ENCODE results near the gene PLA2R1. TPM values are rescaled to one million over a fixed set of nuclear protein-coding genes. Genes with fewer than 3 reads are reported as not detected.
"Not testable (repeated sequence)": the region's sequence is repeated elsewhere in the genome, so short reads cannot be mapped to it uniquely, and the experiment has no call there.

Gene PLA2R1
- total RNA-seq, 4 donors from 2014 or later: 1.4 to 18.2 (median 14.6) TPM

DNA sequence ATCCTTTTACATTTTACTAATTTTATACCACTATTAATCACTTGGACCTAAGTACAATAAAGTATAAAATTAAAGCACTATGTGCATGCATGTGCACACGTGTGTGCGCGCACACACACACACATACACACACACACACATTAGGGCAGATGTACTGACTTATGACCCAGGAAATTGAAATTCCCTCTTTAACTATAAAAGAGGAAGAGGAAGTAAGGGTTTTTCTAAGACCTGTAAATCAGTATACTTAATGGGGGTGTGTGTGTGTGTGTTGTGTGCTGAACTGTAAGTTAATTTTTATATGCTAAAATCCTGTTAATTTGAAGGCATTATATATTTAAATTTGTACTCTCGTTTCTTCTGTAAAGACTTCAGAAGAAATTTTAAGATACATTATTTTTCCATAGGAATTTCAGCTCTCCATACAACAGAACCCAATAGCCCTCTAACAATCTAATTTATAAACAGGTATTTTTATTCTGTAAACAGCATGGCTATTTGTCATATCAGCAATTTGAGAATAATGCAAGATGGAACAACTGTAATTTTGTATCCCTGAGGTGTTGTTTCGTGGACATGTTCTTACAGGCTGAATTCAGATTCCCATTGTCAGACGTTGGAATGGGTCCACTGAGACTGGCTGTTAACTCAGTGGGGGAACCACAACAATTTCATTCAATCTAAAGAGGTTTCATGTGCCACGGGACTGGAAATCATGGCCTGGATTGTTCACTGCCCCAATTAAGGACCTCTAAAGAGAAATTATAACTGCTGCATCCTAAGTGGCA, 90.9 kb downstream of the PLA2R1 start:
- H3K27me3 ChIP-seq: no peaks in the 10 kb centered on the region
- H3K9me3 ChIP-seq: no peaks in the 10 kb centered on the region
- TF ChIP-seq POLR2A (IDR thresholded peaks at IDR 0.05): no peak
- no peak overlapping the region for H3K27ac ChIP-seq
- DNase-seq: no peak
- H3K4me3 ChIP-seq: no peak overlapping the region
- H3K4me1 ChIP-seq: no peaks in the 10 kb centered on the region
- in situ Hi-C loops (cut with MboI; ENCODE audit: low pct_ligation_motif_present in 1 of 4, low pct_unique_long_range_greater_than_20kb in 1 of 4, low sequenced_read_pairs in 3 of 4): no loop called here
- 83 to 85% methylated on average over 7 of the region's 7 CpGs for WGBS, 2 donors (ENCODE audit: low coverage in 1 of 2)
- H3K36me3 ChIP-seq: no peaks in the 10 kb centered on the region
- intact Hi-C loops (cut with DNase I; ENCODE audit: low total_unique reads): no loop called here

GRCh38 chr2:159970548-159970947, 91.9 kb downstream of the PLA2R1 start:
- H3K36me3 ChIP-seq; intact Hi-C loops (cut with DNase I; ENCODE audit: low total_unique reads); H3K4me3 ChIP-seq; H3K9me3 ChIP-seq; H3K27ac ChIP-seq; H3K27me3 ChIP-seq; in situ Hi-C loops (cut with MboI; ENCODE audit: low pct_ligation_motif_present in 1 of 4, low pct_unique_long_range_greater_than_20kb in 1 of 4, low sequenced_read_pairs in 3 of 4); DNase-seq; H3K4me1 ChIP-seq: not testable (repeated sequence)
- 80 to 88% methylated on average over 1 of the region's 1 CpG for WGBS, 2 donors (ENCODE audit: low coverage in 1 of 2)

DNA sequence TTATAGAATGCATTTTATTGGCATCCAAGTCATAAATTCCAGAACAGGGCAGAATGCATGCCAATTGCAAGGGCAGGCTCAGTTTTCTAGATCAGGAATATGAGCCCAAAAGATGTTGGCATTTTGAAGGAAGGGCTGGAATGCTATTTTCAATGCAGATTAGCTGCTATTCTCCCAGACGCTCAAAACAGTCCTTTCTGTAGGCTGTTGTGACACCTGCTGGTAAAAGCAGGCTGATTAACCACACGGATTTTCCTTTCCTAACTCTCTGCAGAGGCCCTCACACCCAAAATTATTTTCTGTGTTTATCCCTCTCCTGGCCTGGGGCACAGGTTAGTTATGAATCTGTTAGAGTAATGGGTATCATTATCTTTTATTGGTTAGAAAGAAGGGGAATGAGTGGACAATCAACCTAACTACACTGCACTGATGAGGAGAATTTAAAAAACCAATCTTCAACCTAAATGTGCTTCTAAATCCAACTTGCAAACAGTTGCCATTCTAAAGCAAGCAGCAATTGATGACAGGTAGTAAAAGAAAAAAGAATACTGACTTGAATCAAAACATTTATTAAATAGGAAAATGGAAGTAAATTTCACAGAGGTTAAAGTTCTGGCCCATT, 94.0 kb downstream of the PLA2R1 start:
- TF ChIP-seq, protein P1, sequence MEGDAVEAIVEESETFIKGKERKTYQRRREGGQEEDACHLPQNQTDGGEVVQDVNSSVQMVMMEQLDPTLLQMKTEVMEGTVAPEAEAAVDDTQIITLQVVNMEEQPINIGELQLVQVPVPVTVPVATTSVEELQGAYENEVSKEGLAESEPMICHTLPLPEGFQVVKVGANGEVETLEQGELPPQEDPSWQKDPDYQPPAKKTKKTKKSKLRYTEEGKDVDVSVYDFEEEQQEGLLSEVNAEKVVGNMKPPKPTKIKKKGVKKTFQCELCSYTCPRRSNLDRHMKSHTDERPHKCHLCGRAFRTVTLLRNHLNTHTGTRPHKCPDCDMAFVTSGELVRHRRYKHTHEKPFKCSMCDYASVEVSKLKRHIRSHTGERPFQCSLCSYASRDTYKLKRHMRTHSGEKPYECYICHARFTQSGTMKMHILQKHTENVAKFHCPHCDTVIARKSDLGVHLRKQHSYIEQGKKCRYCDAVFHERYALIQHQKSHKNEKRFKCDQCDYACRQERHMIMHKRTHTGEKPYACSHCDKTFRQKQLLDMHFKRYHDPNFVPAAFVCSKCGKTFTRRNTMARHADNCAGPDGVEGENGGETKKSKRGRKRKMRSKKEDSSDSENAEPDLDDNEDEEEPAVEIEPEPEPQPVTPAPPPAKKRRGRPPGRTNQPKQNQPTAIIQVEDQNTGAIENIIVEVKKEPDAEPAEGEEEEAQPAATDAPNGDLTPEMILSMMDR (IDR thresholded peaks at IDR 0.05): peak in 4 of 5 experiments; percentile 14 to 29 (median 22)
- TF ChIP-seq EP300 (IDR thresholded peaks at IDR 0.05; ENCODE audit: low read depth) (no peak), POLR2AphosphoS5 (IDR thresholded peaks at IDR 0.05) (no peak)
- Histone ChIP-seq H3K27ac (no peak overlapping the region), H3K9me3 (no peaks in the 10 kb centered on the region), H3K36me3 (no peaks in the 10 kb centered on the region), H3K27me3 (no peaks in the 10 kb centered on the region), H3K4me3 (no peak overlapping the region), H3K4me1 (no peaks in the 10 kb centered on the region)
- 0 to 11% methylated on average over 1 to 2 of the region's 2 CpGs for WGBS, 2 donors (ENCODE audit: low coverage in 1 of 2)
- in situ Hi-C loops (cut with MboI; ENCODE audit: low pct_ligation_motif_present in 1 of 4, low pct_unique_long_range_greater_than_20kb in 1 of 4, low sequenced_read_pairs in 3 of 4) (no loop called here), intact Hi-C loops (cut with DNase I; ENCODE audit: low total_unique reads) (no loop called here)
- DNase-seq: peak; percentile 8

GRCh38 chr2:159963700-159964099, 98.7 kb downstream of the PLA2R1 start:
- TF ChIP-seq, protein P1 (IDR thresholded peaks at IDR 0.05): no peak
- no peak for TF ChIP-seq POLR2A (IDR thresholded peaks at IDR 0.05)
- TF ChIP-seq POLR2AphosphoS5 (IDR thresholded peaks at IDR 0.05): no peak
- no peak for TF ChIP-seq EP300 (IDR thresholded peaks at IDR 0.05; ENCODE audit: low read depth)
- no peak overlapping the region for H3K4me3 ChIP-seq
- H3K36me3 ChIP-seq: no peaks in the 10 kb centered on the region
- intact Hi-C loops (cut with DNase I; ENCODE audit: low total_unique reads) (no loop called here), in situ Hi-C loops (cut with MboI; ENCODE audit: low pct_ligation_motif_present in 1 of 4, low pct_unique_long_range_greater_than_20kb in 1 of 4, low sequenced_read_pairs in 3 of 4) (no loop called here)
- H3K4me1 ChIP-seq: peaks cover 0 to 4% (median 0%) of the 10 kb centered on the region in 4 donors
- H3K27me3 ChIP-seq: no peaks in the 10 kb centered on the region
- 79 to 86% methylated on average over 6 to 7 of the region's 7 CpGs for WGBS, 2 donors (ENCODE audit: low coverage in 1 of 2)
- no peaks in the 10 kb centered on the region for H3K9me3 ChIP-seq
- no peak for DNase-seq
- no peak overlapping the region for H3K27ac ChIP-seq

DNA sequence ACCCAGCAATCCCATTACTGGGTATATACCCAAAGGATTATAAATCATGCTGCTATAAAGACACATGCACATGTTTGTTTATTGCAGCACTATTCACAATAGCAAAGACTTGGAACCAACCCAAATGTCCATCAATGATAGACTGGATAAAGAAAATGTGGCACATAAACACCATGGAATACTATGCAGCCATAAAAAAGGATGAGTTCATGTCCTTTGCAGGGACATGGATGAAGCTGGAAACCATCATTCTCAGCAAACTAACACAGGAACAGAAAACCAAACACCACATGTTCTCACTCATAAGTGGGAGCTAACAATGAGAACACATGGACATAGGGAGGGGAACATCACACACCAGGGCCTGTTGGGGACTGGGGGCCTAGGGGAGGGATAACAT, 99.9 kb downstream of the PLA2R1 start:
- H3K27ac ChIP-seq; H3K27me3 ChIP-seq; H3K9me3 ChIP-seq; intact Hi-C loops (cut with DNase I; ENCODE audit: low total_unique reads); H3K4me3 ChIP-seq; DNase-seq; H3K4me1 ChIP-seq; H3K36me3 ChIP-seq; in situ Hi-C loops (cut with MboI; ENCODE audit: low pct_ligation_motif_present in 1 of 4, low pct_unique_long_range_greater_than_20kb in 1 of 4, low sequenced_read_pairs in 3 of 4): not testable (repeated sequence)

All from transverse colon (tissue), 4 donors.